DMS153 (cell line): ENCODE results near the gene UBE2Q2.
"Not testable (repeated sequence)": the region's sequence is repeated elsewhere in the genome, so short reads cannot be mapped to it uniquely, and the experiment has no call there.

Experiments used
- DNase-seq: peaks from one replicate; lab custom pipeline; 2025; lab: John Stamatoyannopoulos, UW

The UBE2Q2 gene

DNA sequence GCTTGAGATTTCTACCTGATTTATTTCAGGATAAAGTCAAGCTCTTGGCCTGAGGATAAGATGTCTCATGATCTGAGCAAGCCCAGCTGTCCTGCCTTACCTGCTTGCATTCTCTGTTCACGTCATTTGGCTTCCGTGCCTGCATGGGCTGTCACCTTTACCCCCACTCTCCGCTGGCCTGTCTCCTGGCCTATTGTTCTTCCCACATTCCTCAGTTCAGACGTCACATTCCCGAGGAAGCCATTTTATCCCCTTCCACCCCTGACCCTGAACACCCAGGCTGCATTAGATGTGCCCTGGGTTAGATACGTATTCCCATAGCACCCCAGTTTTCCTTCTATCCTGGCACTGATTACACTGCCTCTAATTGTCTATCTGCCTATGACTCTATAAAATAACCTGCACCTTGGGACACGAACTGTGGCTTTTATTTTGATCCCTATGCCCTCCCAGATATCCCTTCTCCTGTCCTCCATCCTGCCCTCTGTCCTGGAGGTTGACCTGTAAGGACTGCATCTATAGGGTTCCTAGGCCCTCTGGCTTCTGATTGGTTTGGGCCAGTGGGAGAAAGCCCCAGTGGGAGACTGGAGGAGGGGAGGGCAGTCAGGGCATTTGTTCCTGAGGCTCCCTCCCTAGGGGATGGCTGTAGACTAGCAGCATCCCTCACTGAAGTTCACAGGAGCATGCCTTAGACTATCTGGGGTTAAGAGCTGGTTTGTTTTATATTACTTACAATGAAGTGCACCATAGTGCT, 19.2 kb upstream of the UBE2Q2 start:
- DNase-seq: no peak

- DNase-seq: no peak
Observed at GRCh38 chr15:75827691-75828090, 15.6 kb upstream of the UBE2Q2 start.

DNA sequence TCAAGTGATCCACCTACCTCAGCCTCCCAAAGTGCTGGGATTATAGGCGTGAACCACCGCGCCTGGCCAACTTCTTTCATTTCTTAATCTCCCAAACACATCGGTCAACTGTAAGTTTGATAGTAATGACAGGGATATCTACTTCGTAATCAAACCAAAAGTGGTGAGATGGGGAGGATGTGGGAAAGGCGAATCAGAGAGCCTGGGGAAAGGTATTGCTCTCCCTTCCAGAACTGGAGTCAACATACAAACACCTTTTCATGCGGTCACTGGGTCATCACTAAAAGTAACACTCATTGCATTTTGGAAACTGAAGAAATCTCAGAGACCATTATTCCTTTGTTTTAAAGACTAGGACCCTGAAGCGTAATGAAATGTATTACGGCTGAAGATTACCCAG, 14.8 kb upstream of the UBE2Q2 start:
- DNase-seq: no peak

DNA sequence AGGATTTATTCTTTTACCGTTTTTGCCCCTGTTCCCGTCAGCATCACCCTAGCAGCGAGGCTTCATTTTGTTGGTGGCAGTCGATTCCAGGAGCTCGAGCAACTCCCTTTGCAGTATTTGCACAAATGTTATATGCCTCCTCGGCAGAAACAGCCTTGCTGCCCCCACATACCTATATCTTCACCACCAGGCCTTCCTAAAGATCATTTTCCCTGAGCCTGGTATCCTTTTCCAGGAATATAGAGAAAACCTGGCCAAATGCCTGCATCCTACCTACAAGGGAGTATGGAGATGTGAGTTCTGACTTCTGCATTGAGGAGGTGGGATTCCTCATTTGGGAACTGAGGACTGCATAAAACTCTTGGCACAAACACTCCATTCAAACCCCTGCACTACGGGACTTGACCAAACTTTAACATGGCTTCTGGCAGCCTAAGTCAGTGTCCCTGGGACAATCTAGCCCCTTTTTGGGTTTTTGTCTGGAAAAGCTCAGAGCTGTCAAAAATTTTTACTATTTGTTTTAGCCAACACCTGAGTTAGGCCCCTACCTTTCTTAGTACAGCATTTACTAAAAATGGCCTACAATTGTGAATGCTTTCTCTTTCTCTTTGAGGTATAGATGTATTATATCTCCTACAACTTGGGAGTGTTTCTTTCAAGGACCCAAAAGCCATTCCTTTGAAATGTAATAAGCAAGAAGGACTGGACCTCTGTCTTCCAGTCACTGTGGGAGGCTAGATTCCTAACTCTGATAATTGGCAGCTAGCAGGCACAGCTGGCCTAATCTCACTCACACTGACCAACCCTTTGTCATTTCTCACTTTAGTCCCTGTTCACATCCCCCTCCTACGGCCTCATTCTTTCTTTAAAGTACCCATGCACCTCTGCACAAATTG, 12.1 kb upstream of the UBE2Q2 start:
- no peak for DNase-seq

DNA sequence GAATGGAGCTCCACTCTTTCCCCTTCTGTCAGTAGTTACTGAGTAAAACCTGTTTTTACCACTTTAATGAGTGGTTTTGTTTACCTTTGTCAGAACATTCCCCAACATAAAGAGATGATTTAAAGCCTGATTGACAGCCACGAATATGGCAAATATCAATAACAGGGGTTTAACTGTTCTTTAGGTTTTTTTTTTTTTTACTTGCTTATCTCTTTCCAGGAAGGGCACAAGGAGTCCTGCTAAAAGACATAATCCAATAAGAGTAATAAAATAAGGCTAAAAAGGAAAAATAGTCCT, 11.5 kb upstream of the UBE2Q2 start:
- DNase-seq: no peak

GRCh38 chr15:75832114-75832513, 11.1 kb upstream of the UBE2Q2 start:
- DNase-seq: no peak

GRCh38 chr15:75834021-75834420, 9.2 kb upstream of the UBE2Q2 start:
- DNase-seq: no peak

DNA sequence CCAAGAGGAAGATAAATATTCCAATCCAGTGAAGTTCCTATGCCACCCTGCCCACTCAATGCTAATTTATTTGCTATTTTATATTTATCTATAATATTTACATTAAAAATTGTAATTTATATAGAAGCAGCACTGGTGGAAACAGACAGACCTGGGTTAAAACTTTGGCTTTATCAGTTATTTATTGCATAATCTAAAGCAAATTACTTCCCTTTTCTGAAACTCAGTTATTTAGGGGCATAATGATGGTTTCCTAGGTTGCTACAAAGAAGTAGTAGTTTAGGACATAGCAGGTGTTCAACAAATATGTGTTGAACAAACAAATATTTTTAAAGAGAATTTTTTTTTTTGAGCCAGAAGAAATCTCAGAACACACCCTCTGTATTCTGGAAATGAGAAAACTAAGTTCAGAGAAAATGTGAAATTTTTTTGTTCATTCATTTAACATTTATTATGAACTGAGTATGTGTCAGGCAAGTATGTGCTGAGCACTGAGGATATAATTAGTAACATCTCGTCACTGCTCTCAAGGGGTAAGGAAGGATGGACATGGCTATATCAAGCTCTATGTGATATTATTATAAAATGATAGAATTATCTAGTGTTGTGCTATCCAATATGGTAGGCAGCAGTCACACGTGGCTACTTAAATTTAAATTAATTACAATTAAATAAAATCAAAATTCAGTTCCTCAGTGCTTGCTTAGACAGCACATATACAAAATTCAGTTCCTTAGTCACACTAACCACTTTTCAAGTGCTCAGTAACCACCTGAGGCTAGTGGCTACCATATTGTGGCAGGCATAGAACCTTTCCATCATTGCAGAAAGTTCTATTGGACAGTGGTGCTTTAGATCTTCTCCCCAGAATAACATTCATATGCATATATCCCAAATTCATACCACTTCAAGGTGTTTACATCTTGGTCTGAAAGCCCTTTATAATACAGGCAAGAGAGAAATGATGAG, 7.0 kb upstream of the UBE2Q2 start:
- no peak for DNase-seq

- no peak for DNase-seq
Observed at GRCh38 chr15:75836959-75837334, 6.3 kb upstream of the UBE2Q2 start.

- DNase-seq: no peak
Observed at GRCh38 chr15:75840659-75841058, 2.6 kb upstream of the UBE2Q2 start.

DNA sequence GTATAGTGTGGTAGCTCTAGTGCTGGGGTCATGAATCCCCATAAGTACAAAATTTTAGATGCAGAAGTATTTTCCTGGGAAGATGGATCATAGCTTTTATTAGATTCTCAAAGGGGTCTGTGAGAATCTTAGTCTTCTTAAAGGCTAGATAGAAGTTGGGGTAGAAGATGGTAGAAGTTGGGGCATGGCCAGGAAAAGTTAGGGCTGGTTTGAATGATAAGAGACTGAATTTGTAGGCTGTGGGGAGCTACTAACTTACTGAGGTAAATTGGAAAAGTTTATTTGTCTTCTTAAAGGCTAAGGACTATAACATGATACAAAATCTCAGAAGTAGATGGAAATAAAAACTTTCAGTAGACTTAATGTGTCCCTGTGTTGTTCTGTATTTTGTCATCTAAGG, 1.6 kb upstream of the UBE2Q2 start:
- DNase-seq: no peak

DNA sequence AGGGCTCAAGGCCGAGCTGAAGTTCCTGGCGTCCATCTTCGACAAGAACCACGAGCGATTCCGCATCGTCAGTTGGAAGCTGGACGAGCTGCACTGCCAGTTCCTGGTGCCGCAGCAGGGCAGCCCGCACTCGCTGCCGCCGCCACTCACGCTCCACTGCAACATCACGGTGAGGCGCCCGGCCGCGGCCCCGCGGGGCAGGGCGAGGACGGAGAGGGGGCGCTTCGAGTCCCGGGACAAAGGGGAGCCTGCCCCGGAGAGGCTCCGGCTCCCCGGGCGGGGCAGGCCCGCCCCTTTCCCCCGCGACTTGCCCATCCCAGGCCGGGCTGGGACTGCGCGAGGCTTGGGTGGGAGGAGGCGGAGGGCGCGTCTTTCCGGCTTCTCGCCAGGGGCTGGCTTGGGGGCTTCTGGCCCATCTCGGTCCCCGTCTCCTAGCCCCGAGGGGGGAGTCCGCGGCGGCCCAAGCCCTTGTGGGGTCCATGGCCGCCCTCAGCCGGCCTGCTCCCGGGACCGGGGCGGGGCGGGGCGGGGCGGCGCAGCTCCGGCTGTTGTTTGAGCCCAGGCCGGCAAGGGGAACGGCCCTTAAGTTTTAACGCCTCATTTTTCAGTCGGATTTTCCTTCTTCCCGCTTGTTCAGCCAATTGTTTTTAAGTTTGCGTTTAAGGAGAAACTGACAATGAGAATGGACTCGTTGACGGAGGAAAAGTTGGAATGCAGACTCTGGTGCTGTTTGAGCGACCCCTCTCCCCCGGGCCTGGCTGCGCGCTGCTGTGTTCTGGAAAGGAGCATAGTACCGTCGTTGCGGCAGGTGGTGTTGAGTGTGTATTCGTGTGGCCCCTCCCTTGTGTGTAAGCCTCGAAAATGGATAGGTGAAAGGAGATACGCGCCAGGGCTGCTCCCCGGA, 683 bp downstream of the UBE2Q2 start:
- DNase-seq: no peak

GRCh38 chr15:75844629-75845335, 1.5 kb downstream of the UBE2Q2 start:
- no peak for DNase-seq

GRCh38 chr15:75849167-75849566, 5.9 kb downstream of the UBE2Q2 start:
- DNase-seq: no peak

DNA sequence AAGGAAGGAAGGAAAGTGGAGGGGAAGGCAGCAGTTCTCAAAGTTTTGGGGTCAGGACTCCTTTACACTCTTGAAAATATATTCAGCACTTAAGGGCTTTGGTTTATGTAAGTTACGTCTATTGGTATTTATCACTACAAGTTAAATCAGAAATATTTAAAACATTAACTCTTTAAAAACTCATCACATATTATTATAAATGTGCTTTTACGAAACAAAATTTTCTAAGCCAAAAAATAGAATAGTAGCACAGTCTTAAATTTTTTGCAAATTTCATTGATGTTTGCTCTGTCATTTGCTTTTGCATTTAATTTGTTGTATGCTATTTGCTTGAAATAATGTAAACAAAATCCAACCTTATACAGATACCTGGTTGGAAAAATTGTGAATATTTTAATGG, 7.5 kb downstream of the UBE2Q2 start:
- DNase-seq: no peak

DNA sequence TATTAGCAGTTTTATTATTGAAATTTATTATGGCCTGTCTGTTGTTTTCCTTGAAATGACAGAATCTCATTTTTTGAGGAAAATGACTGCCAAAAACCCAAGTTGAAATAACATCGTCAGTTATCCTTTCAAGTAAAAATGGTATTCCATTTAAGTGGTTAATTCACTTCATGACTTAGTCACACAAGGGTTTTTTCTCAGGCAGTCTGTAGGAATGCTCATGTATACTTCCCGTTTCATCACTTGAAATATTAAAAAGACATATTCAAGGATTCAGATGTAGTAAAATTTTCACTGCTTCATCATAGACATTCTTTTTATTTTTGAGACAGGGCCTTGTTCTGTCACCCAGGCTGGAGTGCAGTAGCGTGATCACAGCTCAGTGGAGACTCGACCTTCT, 8.3 kb downstream of the UBE2Q2 start:
- not testable (repeated sequence) for DNase-seq

GRCh38 chr15:75857886-75858285, 14.6 kb downstream of the UBE2Q2 start:
- DNase-seq: no peak

GRCh38 chr15:75861750-75862402, 18.6 kb downstream of the UBE2Q2 start:
- DNase-seq: no peak

DNA sequence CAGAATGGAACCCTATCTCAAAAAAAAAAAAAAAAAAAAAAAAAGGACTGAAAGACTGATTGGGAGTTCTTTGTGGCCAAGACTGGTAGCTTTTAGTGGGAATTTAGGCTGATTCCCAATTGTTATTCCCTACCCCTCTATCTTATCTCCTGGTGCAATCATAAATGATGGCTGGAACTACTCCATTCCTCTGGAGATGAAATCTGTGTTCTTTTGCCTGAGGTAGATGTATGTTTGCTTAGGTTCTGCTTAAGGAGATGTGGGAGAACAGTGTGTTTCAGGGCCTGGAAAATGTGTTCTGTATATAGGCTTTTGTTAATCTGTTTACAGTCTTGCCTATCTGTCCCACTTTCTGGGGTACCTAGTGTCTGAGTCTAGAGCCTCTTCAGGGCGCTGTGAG, 19.5 kb downstream of the UBE2Q2 start:
- no peak for DNase-seq
